ENCODE measurements around the gene LSM3.

The LSM3 gene

DNA sequence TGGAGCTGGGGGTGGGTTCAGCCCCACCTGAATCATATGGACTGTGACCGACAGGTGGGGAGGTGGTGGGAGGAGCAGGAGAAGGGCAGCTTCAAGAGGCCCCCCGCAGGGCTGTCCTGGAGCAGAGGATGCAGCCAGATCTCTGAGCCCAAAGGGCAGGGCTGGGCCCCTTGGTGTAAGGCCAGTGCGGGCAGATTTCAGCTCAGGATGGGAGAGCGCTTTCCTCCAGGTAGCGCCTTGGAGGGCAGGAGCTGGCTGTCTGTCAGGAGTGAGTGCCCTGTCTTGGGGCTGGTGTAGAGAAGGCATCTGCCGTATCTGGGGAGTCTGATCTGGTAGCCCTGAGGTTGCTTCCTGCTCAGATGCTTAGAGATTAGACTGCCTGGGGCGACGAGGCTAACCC is 46.5 kb upstream of the LSM3 start:
- Histone ChIP-seq H3K4me3 (replicated peaks; ENCODE audit: low read depth, low read length) (no peak overlapping the region), H3K27me3 (replicated peaks; ENCODE audit: control insufficient read depth, insufficient read depth, low read length) (no peaks in the 10 kb centered on the region), H3K36me3 (ENCODE audit: control insufficient read depth, insufficient read depth, low read length) (peaks cover 36% of the 10 kb centered on the region)
- no peak for TF ChIP-seq CTCF (IDR thresholded peaks at IDR 0.05; ENCODE audit: insufficient read depth, low read length, poor library complexity, severe bottlenecking)
- DNase-seq (ENCODE audit: extremely low read depth, insufficient read length): no peak

DNA sequence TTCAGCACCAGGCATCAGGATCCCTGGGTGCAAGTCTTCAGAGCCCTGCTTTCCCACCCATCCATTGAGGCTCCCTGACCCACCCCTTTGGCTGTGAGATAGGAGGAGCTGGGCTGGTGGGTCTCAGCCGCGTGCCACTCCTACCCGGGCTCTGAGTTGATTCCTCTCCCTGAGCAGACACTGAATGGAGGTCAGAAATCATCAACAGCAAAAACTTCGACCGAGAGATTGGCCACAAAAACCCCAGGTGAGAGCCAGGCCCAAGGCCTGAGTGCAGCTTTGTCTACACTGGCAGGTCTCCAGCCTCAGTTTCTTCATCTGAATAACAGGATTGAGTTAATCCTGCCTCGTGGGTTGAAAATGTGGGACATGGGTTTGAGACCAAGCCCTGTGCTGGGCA is 45.9 kb upstream of the LSM3 start:
- Histone ChIP-seq H3K27me3 (replicated peaks; ENCODE audit: control insufficient read depth, insufficient read depth, low read length) (no peaks in the 10 kb centered on the region), H3K4me3 (replicated peaks; ENCODE audit: low read depth, low read length) (no peak overlapping the region), H3K36me3 (ENCODE audit: control insufficient read depth, insufficient read depth, low read length) (peaks cover 36% of the 10 kb centered on the region)
- no peak for DNase-seq (ENCODE audit: extremely low read depth, insufficient read length)
- TF ChIP-seq CTCF (IDR thresholded peaks at IDR 0.05; ENCODE audit: insufficient read depth, low read length, poor library complexity, severe bottlenecking): no peak

GRCh38 chr3:14133188-14133800 is 45.3 kb upstream of the LSM3 start:
- H3K27me3 ChIP-seq (replicated peaks; ENCODE audit: control insufficient read depth, insufficient read depth, low read length): no peaks in the 10 kb centered on the region
- H3K36me3 ChIP-seq (ENCODE audit: control insufficient read depth, insufficient read depth, low read length): peaks cover 36% of the 10 kb centered on the region
- no peak for DNase-seq (ENCODE audit: extremely low read depth, insufficient read length)
- no peak overlapping the region for H3K4me3 ChIP-seq (replicated peaks; ENCODE audit: low read depth, low read length)
- TF ChIP-seq CTCF (IDR thresholded peaks at IDR 0.05; ENCODE audit: insufficient read depth, low read length, poor library complexity, severe bottlenecking): no peak

GRCh38 chr3:14133876-14134275 is 44.7 kb upstream of the LSM3 start:
- Histone ChIP-seq H3K4me3 (replicated peaks; ENCODE audit: low read depth, low read length) (no peak overlapping the region), H3K36me3 (ENCODE audit: control insufficient read depth, insufficient read depth, low read length) (peaks cover 39% of the 10 kb centered on the region), H3K27me3 (replicated peaks; ENCODE audit: control insufficient read depth, insufficient read depth, low read length) (no peaks in the 10 kb centered on the region)
- no peak for DNase-seq (ENCODE audit: extremely low read depth, insufficient read length)
- no peak for TF ChIP-seq CTCF (IDR thresholded peaks at IDR 0.05; ENCODE audit: insufficient read depth, low read length, poor library complexity, severe bottlenecking)

- no peak for TF ChIP-seq CTCF (IDR thresholded peaks at IDR 0.05; ENCODE audit: insufficient read depth, low read length, poor library complexity, severe bottlenecking)
- no peak for DNase-seq (ENCODE audit: extremely low read depth, insufficient read length)
- Histone ChIP-seq H3K36me3 (ENCODE audit: control insufficient read depth, insufficient read depth, low read length) (peaks cover 41% of the 10 kb centered on the region), H3K4me3 (replicated peaks; ENCODE audit: low read depth, low read length) (no peak overlapping the region), H3K27me3 (replicated peaks; ENCODE audit: control insufficient read depth, insufficient read depth, low read length) (no peaks in the 10 kb centered on the region)
These were observed 44.3 kb upstream of the LSM3 start for GRCh38 chr3:14134291-14134690.

GRCh38 chr3:14135581-14135980 is 43.0 kb upstream of the LSM3 start:
- no peak for TF ChIP-seq CTCF (IDR thresholded peaks at IDR 0.05; ENCODE audit: insufficient read depth, low read length, poor library complexity, severe bottlenecking)
- Histone ChIP-seq H3K27me3 (replicated peaks; ENCODE audit: control insufficient read depth, insufficient read depth, low read length) (no peaks in the 10 kb centered on the region), H3K4me3 (replicated peaks; ENCODE audit: low read depth, low read length) (no peak overlapping the region), H3K36me3 (ENCODE audit: control insufficient read depth, insufficient read depth, low read length) (peaks cover 44% of the 10 kb centered on the region)
- DNase-seq (ENCODE audit: extremely low read depth, insufficient read length): no peak
